ENCODE results near the gene SYNE2.

- no peak for TF ChIP-seq CTCF (IDR thresholded peaks at IDR 0.05; ENCODE audit: low read depth, low read length)
- TF ChIP-seq MAX (IDR thresholded peaks at IDR 0.05; ENCODE audit: low read depth, low read length) = no peak
Observed at GRCh38 chr14:64158608-64159007, 305.8 kb downstream of the SYNE2 start.

Data from NB4 (cell line).